Right lobe of liver (tissue), 4 donors: ENCODE measurements around the gene IL21R.

ENCODE experiments used
- POLR2A ChIP-seq: fragments of 450-650 bp; IDR thresholded peaks from one replicate; pipeline ENCODE4 v1.6.1; 2017; ENCODE audit warnings: antibody characterized with exemption, mild to moderate bottlenecking
- TF ChIP-seq, protein P1 (sequence below), 4 donors: fragments of 200-600 bp in 3 of 4; fragments of 450-650 bp in 1 of 4; IDR thresholded peaks; one replicate each; pipeline versions ENCODE4 v1.5.1 to v1.8.0; 2016 to 2022; ENCODE audit warnings: antibody characterized with exemption in 4 of 4, mild to moderate bottlenecking in 2 of 4
- donor health status: DM: no; HTN: no; CAD: no.
- donor health status: DM: no; HTN: no; CAD: no.
- donor health status: DM: no; HTN: yes; CAD: no.

DNA sequence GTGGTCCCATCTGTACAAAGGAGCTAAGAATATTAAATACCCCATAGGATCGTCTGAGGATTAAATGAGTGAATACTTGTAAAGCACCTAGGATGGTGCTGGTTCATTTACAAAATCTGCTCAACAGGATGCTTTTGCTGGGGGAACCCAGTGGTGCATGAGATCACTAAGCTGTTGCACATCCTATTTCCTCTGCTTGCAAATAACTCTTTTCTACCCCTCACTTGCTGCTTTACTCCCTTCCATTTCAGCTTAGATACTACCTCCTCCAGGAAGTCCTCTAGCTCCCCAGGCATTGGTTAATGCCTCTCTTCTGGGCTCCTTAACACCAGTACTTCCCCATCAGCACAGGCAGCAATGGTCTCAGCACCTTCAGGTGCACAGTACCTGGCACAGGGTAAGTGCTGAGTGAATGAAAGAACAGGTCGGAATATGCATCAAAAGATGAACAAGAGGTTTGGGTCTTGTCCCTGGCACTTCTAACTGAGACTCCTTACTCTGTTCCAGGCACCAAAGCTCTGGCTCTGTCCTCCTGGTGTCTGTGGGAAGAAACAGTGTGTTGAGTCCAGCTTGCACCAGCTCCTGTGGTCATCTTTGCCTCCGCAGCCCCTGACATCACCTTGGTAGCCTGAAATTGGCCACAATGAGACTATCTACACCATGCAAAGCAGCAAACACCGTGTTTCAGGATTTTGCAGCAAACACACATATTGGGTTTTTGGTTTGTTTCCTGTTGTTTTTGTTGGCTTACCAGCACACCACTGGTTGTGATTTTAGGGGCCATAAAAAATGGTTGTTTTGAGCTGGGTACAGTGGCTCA, 24.1 kb upstream of the IL21R start:
- TF ChIP-seq, protein P1, sequence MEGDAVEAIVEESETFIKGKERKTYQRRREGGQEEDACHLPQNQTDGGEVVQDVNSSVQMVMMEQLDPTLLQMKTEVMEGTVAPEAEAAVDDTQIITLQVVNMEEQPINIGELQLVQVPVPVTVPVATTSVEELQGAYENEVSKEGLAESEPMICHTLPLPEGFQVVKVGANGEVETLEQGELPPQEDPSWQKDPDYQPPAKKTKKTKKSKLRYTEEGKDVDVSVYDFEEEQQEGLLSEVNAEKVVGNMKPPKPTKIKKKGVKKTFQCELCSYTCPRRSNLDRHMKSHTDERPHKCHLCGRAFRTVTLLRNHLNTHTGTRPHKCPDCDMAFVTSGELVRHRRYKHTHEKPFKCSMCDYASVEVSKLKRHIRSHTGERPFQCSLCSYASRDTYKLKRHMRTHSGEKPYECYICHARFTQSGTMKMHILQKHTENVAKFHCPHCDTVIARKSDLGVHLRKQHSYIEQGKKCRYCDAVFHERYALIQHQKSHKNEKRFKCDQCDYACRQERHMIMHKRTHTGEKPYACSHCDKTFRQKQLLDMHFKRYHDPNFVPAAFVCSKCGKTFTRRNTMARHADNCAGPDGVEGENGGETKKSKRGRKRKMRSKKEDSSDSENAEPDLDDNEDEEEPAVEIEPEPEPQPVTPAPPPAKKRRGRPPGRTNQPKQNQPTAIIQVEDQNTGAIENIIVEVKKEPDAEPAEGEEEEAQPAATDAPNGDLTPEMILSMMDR (IDR thresholded peaks at IDR 0.05), result no peak
- TF ChIP-seq POLR2A, result no peak
